ENCODE results near the gene PIH1D2. TPM values are rescaled to one million over a fixed set of nuclear protein-coding genes. Genes with fewer than 3 reads are reported as not detected.

PIH1D2 gene
- total and polyA plus RNA-seq, 9 of the 15 experiments (the other 6 are each of a cell fraction or from before 2014, with no cell fraction given) = 1.5 to 5.4 (median 3.0) TPM

DNA sequence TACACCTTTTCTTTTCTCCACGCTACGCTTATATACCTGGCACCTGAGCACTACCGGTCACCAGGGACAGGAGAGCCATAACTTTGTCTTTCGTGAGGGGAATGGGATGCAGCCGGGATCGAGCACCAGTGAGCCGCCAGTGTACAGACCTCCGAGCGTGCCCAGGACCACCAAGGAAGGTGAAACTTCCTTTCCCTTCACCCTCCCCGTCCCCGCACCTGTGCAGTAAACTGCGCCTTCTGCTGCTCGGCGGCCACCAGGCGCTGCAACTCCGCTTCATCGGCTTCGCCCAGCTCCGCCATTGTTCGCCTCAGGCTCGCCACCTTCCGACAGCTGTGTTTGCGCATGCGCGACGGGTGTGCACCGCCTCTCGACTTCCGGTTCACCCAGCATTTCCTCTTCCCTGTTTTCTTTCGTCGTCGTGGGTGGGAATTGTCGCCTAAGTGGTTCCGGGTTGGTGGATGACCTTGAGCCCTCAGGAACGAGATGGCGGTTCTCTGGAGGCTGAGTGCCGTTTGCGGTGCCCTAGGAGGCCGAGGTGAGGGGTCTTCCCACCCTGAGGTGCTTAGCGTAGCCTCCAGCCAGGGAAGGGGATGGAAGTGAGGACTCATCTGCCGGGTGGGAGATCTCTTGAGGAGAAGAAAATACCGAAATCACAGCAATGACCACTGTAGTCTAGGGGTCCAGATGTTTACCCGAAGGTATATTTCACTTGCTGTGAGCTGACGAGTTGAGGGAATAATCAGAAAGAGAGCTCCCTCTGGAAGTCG lies 12.8 kb upstream of the PIH1D2 start, which contains the start of the genes SDHD and TIMM8B (continued):
- TF ChIP-seq MED1 (CRISPR knock-in tag; IDR thresholded peaks at IDR 0.05; ENCODE audit: borderline replicate concordance) = no peak
- TF ChIP-seq, protein P1, sequence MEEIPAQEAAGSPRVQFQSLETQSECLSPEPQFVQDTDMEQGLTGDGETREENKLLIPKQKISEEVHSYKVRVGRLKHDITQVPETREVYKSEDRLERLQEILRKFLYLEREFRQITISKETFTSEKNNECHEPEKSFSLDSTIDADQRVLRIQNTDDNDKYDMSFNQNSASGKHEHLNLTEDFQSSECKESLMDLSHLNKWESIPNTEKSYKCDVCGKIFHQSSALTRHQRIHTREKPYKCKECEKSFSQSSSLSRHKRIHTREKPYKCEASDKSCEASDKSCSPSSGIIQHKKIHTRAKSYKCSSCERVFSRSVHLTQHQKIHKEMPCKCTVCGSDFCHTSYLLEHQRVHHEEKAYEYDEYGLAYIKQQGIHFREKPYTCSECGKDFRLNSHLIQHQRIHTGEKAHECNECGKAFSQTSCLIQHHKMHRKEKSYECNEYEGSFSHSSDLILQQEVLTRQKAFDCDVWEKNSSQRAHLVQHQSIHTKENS (CRISPR knock-in tag; IDR thresholded peaks at IDR 0.05) = no peak
- TF ChIP-seq TCF3 (CRISPR knock-in tag; IDR thresholded peaks at IDR 0.05) = no peak
- no peak for TF ChIP-seq PRPF4 (IDR thresholded peaks at IDR 0.05; ENCODE audit: insufficient read depth, low read depth, low read length, poor library complexity, severe bottlenecking)
- peak; percentile 24; the same call in 1 of the 2 replicates for TF ChIP-seq LCOR (CRISPR knock-in tag; IDR thresholded peaks at IDR 0.05)
- no peak for TF ChIP-seq ZNF696 (CRISPR knock-in tag; conservative IDR thresholded peaks at IDR 0.05)
- no peak for TF ChIP-seq ZNF695 (CRISPR knock-in tag; IDR thresholded peaks at IDR 0.05)
- TF ChIP-seq NCOA2 (IDR thresholded peaks at IDR 0.05; ENCODE audit: partially characterized antibody in 2 of 2) = no peak
- no peak for TF ChIP-seq ZNF253 (CRISPR knock-in tag; conservative IDR thresholded peaks at IDR 0.05)
- TF ChIP-seq HMGN3 (IDR thresholded peaks at IDR 0.05; ENCODE audit: borderline replicate concordance, extremely low read depth, insufficient read length, low read depth, low read length) = no peak
- no peak for TF ChIP-seq ZBTB8A (IDR thresholded peaks at IDR 0.05; ENCODE audit: partially characterized antibody)
- no peak for TF ChIP-seq TBL1XR1 (IDR thresholded peaks at IDR 0.05; ENCODE audit: low read length in 2 of 2)
- no peak for TF ChIP-seq ZNF282 (CRISPR knock-in tag; IDR thresholded peaks at IDR 0.05)
- TF ChIP-seq WHSC1 (IDR thresholded peaks at IDR 0.05; ENCODE audit: low read length) = no peak
- no peak for TF ChIP-seq PURB (CRISPR knock-in tag; IDR thresholded peaks at IDR 0.05; ENCODE audit: low read depth)
- no peak for TF ChIP-seq ZBTB5 (IDR thresholded peaks at IDR 0.05)
- TF ChIP-seq, protein P2, sequence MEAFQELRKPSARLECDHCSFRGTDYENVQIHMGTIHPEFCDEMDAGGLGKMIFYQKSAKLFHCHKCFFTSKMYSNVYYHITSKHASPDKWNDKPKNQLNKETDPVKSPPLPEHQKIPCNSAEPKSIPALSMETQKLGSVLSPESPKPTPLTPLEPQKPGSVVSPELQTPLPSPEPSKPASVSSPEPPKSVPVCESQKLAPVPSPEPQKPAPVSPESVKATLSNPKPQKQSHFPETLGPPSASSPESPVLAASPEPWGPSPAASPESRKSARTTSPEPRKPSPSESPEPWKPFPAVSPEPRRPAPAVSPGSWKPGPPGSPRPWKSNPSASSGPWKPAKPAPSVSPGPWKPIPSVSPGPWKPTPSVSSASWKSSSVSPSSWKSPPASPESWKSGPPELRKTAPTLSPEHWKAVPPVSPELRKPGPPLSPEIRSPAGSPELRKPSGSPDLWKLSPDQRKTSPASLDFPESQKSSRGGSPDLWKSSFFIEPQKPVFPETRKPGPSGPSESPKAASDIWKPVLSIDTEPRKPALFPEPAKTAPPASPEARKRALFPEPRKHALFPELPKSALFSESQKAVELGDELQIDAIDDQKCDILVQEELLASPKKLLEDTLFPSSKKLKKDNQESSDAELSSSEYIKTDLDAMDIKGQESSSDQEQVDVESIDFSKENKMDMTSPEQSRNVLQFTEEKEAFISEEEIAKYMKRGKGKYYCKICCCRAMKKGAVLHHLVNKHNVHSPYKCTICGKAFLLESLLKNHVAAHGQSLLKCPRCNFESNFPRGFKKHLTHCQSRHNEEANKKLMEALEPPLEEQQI (IDR thresholded peaks at IDR 0.05) = no peak
- TF ChIP-seq BRF1 (IDR thresholded peaks at IDR 0.05; ENCODE audit: borderline replicate concordance, extremely low read depth, insufficient read length) = no peak
- TF ChIP-seq BCOR (IDR thresholded peaks at IDR 0.05) = peak; percentile 97
- peak in 1 of 2 experiments; percentile 43; a peak in 1 of 4 replicates for TF ChIP-seq CSDE1 (IDR thresholded peaks at IDR 0.05)
